Smooth muscle cell of the coronary artery (primary cell): ENCODE data around the gene CDK2. TPM values are rescaled to one million over a fixed set of nuclear protein-coding genes. Genes with fewer than 3 reads are reported as not detected.

ENCODE experiments used
- total RNA-seq: library from RNA; depleted of rRNA; stranded (reverse); fragments of >200 nt; gene quantifications from 2 replicates; pipeline ENCODE4 v1.2.3, GENCODE V29; 2014; ENCODE audit warnings: low replicate concordance

The CDK2 gene
- total RNA-seq, result 2.9 and 18.4 TPM in 2 replicates

GRCh38 chr12:55966408-55967281 is at the start of gene CDK2:
CDK2 (plus strand) TSS chr12:55966830; CDS start chr12:55967009, 179 bp downstream.

GRCh38 chr12:55927588-55928502 is 38.8 kb upstream of the CDK2 start, which contains the start of gene PYM1:
PYM1 (minus strand) TSS chr12:55927894; CDS start chr12:55927761, 133 bp downstream.

GRCh38 chr12:55930771-55931316 is 35.8 kb upstream of the CDK2 start, which contains the start of gene DGKA:
DGKA (plus strand) TSS chr12:55931162; CDS start chr12:55936504, 5,342 bp downstream.

GRCh38 chr12:55965941-55966407 is 656 bp upstream of the CDK2 start, which contains the start of gene PMEL:
PMEL (minus strand) TSS chr12:55966042; CDS start chr12:55966011, 31 bp downstream.

GRCh38 chr12:55973599-55974307 is 7.1 kb downstream of the CDK2 start, which contains the start of gene RAB5B:
RAB5B (plus strand) TSS chr12:55974078; CDS start chr12:55986961, 12,883 bp downstream.

GRCh38 chr12:55996715-55997534 is 30.3 kb downstream of the CDK2 start, which contains the start of gene SUOX:
SUOX (plus strand) TSS chr12:55997276; CDS start chr12:56002222, 4,946 bp downstream.

GRCh38 chr12:56020423-56021184 is 54.0 kb downstream of the CDK2 start, which contains the start of gene IKZF4:
IKZF4 (plus strand) TSS chr12:56021043; CDS start chr12:56021494, 451 bp downstream.

Other genes starting within 250 kb of the CDK2 start
- gene RDH5, start 246.4 kb upstream of the CDK2 start, total RNA-seq, result 3.8 and 65.1 TPM in 2 replicates
- gene CD63, start 237.8 kb upstream of the CDK2 start, total RNA-seq, result 2,585 and 6,003 TPM in 2 replicates
- gene GDF11, start 223.7 kb upstream of the CDK2 start, total RNA-seq, result 2.7 and 3.3 TPM in 2 replicates
- 32.2 and 105 TPM in 2 replicates for gene SARNP, start 149.1 kb upstream of the CDK2 start, total RNA-seq
- gene ORMDL2, start 148.8 kb upstream of the CDK2 start, total RNA-seq, result 31.8 and 41.1 TPM in 2 replicates
- gene DNAJC14, start 137.2 kb upstream of the CDK2 start, total RNA-seq, result 46.2 and 60.6 TPM in 2 replicates
- gene MMP19, start 123.9 kb upstream of the CDK2 start, total RNA-seq, result 4.0 and 12.0 TPM in 2 replicates
- gene PYM1, start 38.9 kb upstream of the CDK2 start, total RNA-seq, result 17.1 and 37.1 TPM in 2 replicates
- 34.4 and 52.2 TPM in 2 replicates for gene DGKA, start 35.7 kb upstream of the CDK2 start, total RNA-seq
- 0.23 and 0.90 TPM in 2 replicates for gene PMEL, start 788 bp upstream of the CDK2 start, total RNA-seq
- 35.0 and 40.1 TPM in 2 replicates for gene RAB5B, start 7.2 kb downstream of the CDK2 start, total RNA-seq
- 8.3 and 11.9 TPM in 2 replicates for gene SUOX, start 30.4 kb downstream of the CDK2 start, total RNA-seq
- gene IKZF4, start 54.2 kb downstream of the CDK2 start, total RNA-seq, result 0.35 and 0.83 TPM in 2 replicates
- 28.5 and 116 TPM in 2 replicates for gene RPS26, start 75.1 kb downstream of the CDK2 start, total RNA-seq
- gene ERBB3, start 113.3 kb downstream of the CDK2 start, total RNA-seq, result 0.53 and 0.70 TPM in 2 replicates
- 132 and 135 TPM in 2 replicates for gene PA2G4, start 137.7 kb downstream of the CDK2 start, total RNA-seq
- gene RPL41, start 149.8 kb downstream of the CDK2 start, total RNA-seq, result 4,087 and 6,384 TPM in 2 replicates
- 4.7 and 5.7 TPM in 2 replicates for gene ZC3H10, start 151.4 kb downstream of the CDK2 start, total RNA-seq
- gene ESYT1, start 161.4 kb downstream of the CDK2 start, total RNA-seq, result 173 and 204 TPM in 2 replicates
- 104 and 107 TPM in 2 replicates for gene MYL6B, start 185.8 kb downstream of the CDK2 start, total RNA-seq
- 3,250 and 5,170 TPM in 2 replicates for gene MYL6, start 191.5 kb downstream of the CDK2 start, total RNA-seq
- 38.8 and 54.9 TPM in 2 replicates for gene SMARCC2, start 222.7 kb downstream of the CDK2 start, total RNA-seq